K562 (cell line): ENCODE measurements around the gene RBM15. TPM values are rescaled to one million over a fixed set of nuclear protein-coding genes. Genes with fewer than 3 reads are reported as not detected.

Experiments used
- ATAC-seq: fragments of 200-7000 bp; cut with Tn5 transposase; 3 replicates; pipeline ENCODE4 v1.9.1; 2020; ENCODE audit warnings: moderate library complexity
- BruUV-seq: library from RNA; stranded (reverse); fragments of 400-500 nt; replicated peaks from 2 replicates; lab custom pipeline; 2021; lab: Mats Ljungman, UMichigan
- CTCF ChIA-PET: fragments of 300-600 bp; formaldehyde crosslinking; extraction: SDS; loops from one replicate; lab custom pipeline; 2021; ENCODE audit warnings: low intra/inter-chr PET ratio; lab: Yijun Ruan, JAX
- POLR2A ChIA-PET: fragments of 300-600, 350-650 bp; sonication (Branson Sonifier 250); formaldehyde crosslinking; extraction: SDS; loops from one replicate; lab custom pipeline; 2021; ENCODE audit warnings: antibody characterized with exemption, inconsistent platforms; lab: Yijun Ruan, JAX
- DNase-seq, 4 experiments: peaks; one replicate each; pipeline versions ENCODE4 v3.0.0 to v3.0.0-alpha.2; 2011 to 2018; ENCODE audit warnings: low spot score in 3 of 4, mixed read lengths in 3 of 4; ENCODE audit errors: extremely low read depth in 1 of 4
- FAIRE-seq: peaks from 2 replicates; lab custom pipeline; 2011; peaks lifted over from hg19 to GRCh38; lab: Jason Lieb, UNC
- H2AFZ ChIP-seq: 2 replicates; pipeline ENCODE4 v1.6.0; 2011; ENCODE audit warnings: low read depth, low read length, control low read depth, inconsistent platforms
- H3K27ac ChIP-seq: fragments of 200-600 bp; 3 replicates; pipeline ENCODE4 v1.8.0; 2011; ENCODE audit warnings: low read depth, mild to moderate bottlenecking, control low read depth, inconsistent platforms, low read length, moderate library complexity, mixed read lengths; ENCODE audit errors: extremely low read depth
- H3K27me3 ChIP-seq, 2 experiments: fragments of 300-600 bp in 1 of 2; 2 replicates in 1 of 2; 3 replicates in 1 of 2; pipeline versions ENCODE4 v1.6.0 to v1.8.0; 2011; ENCODE audit warnings: inconsistent platforms in 2 of 2, low read length in 2 of 2, mild to moderate bottlenecking in 1 of 2, mixed read lengths in 1 of 2, moderate library complexity in 1 of 2; ENCODE audit not compliant: control insufficient read depth in 2 of 2, insufficient read depth in 2 of 2
- H3K36me3 ChIP-seq: fragments of 300-600 bp; 3 replicates; pipeline ENCODE4 v1.8.0; 2011; ENCODE audit warnings: mild to moderate bottlenecking, low read length, inconsistent platforms; ENCODE audit not compliant: control insufficient read depth, insufficient read depth
- H3K4me1 ChIP-seq, 2 experiments: fragments of 200-600 bp in 1 of 2; replicated peaks in 1 of 2; 2 replicates in 1 of 2; 3 replicates in 1 of 2; pipeline versions ENCODE4 v1.5.1 to v1.8.0; 2011; ENCODE audit warnings: inconsistent platforms in 2 of 2, low read length in 2 of 2, mild to moderate bottlenecking in 1 of 2, mixed read lengths in 1 of 2, moderate library complexity in 1 of 2; ENCODE audit not compliant: control insufficient read depth in 2 of 2, insufficient read depth in 2 of 2
- H3K4me2 ChIP-seq: 2 replicates; pipeline ENCODE4 v1.6.1; 2011; ENCODE audit warnings: low read length, control low read depth, inconsistent platforms, mixed read lengths; ENCODE audit not compliant: insufficient read depth
- H3K4me3 ChIP-seq: fragments of 200-600 bp; sonication (generic), shearing (Covaris generic); 2 replicates; pipeline ENCODE4 v1.5.1; 2016; ENCODE audit warnings: control low read depth, inconsistent platforms
- H3K79me2 ChIP-seq: fragments of 200-600 bp; 3 replicates; pipeline ENCODE4 v1.8.0; 2011; ENCODE audit warnings: low read length, inconsistent platforms; ENCODE audit not compliant: control insufficient read depth, insufficient read depth
- H3K9ac ChIP-seq, 2 experiments: 2 replicates each; pipeline versions ENCODE4 v1.6.0 to v1.6.1; 2011; ENCODE audit warnings: low read depth in 2 of 2, low read length in 2 of 2, control low read depth in 1 of 2, inconsistent platforms in 1 of 2, mild to moderate bottlenecking in 1 of 2, mixed read lengths in 1 of 2; ENCODE audit not compliant: insufficient read depth in 1 of 2
- H3K9me1 ChIP-seq: one replicate; pipeline ENCODE4 v1.6.0; 2011; ENCODE audit warnings: inconsistent platforms, mild to moderate bottlenecking, low read length, moderate library complexity; ENCODE audit not compliant: control insufficient read depth, insufficient read depth
- H3K9me3 ChIP-seq: replicated peaks from 2 replicates; pipeline ENCODE4 v1.5.1; 2011; ENCODE audit warnings: low read depth, low read length, inconsistent platforms; ENCODE audit not compliant: control insufficient read depth, insufficient read depth
- H4K20me1 ChIP-seq: replicated peaks from 2 replicates; pipeline ENCODE4 v1.6.1; 2011; ENCODE audit warnings: low read length, inconsistent platforms, mixed read lengths; ENCODE audit not compliant: control insufficient read depth, insufficient read depth
- CBFA2T2 ChIP-seq: fragments of 450-650 bp; conservative IDR thresholded peaks from 2 replicates; pipeline ENCODE4 v1.6.1; 2017; ENCODE audit warnings: mild to moderate bottlenecking
- PTBP1 ChIP-seq: fragments of 200-400 bp; formaldehyde crosslinking; IDR thresholded peaks from 2 replicates; pipeline ENCODE4 v1.6.1; 2017; ENCODE audit warnings: low read depth, low read length
- RAD51 ChIP-seq: fragments of 450-650 bp; IDR thresholded peaks from 2 replicates; pipeline ENCODE4 v1.7.1; 2016; ENCODE audit warnings: low read depth, mild to moderate bottlenecking, borderline replicate concordance
- TOE1 ChIP-seq, 2 experiments: fragments of 450-650 bp in 1 of 2; sonication (generic) in 1 of 2; formaldehyde crosslinking in 1 of 2; IDR thresholded peaks; 2 replicates each; pipeline versions ENCODE4 v1.7.1 to v1.8.0; 2016 to 2022; ENCODE audit warnings: borderline replicate concordance in 2 of 2, mild to moderate bottlenecking in 2 of 2, antibody characterized with exemption in 1 of 2, inconsistent platforms in 1 of 2, low read depth in 1 of 2, missing genetic modification reagents in 1 of 2, moderate library complexity in 1 of 2
- WGBS: fragments of 100-300 bp; shearing (Covaris generic); methylation state at CpG from one replicate; pipeline ENCODE4 v1.1.6; 2016; ENCODE audit warnings: low coverage, mixed read lengths; ENCODE audit not compliant: insufficient coverage; ENCODE audit errors: missing lambda C conversion rate; 5-methylcytosine and 5-hydroxymethylcytosine counted together
- in situ Hi-C: fragments of 300-500 bp; cut with MboI; formaldehyde crosslinking; loops from 4 replicates; pipeline ENCODE4 v1.15.0; 2018; ENCODE audit warnings: inconsistent platforms, mixed read lengths
- intact Hi-C: fragments of 100-400 bp; cut with micrococcal nuclease; formaldehyde crosslinking; loops from 2 replicates; pipeline ENCODE4 v1.14.2; 2022
- polyA plus RNA-seq, 8 experiments: library from polyadenylated mRNA; depleted of rRNA in 4 of 8; stranded (reverse) in 5 of 8; unstranded in 3 of 8; fragments of >200 nt; fragmentation: Nextera tagmentation in 2 of 8; fragmentation: Illumina TruSeq in 1 of 8; extraction: Ambion mirVana in 2 of 8; extraction: Trizol in 1 of 8; gene quantifications; 2 replicates each; pipeline versions ENCODE4 v1.2.1 to v1.2.3, GENCODE V29; 2011 to 2014; ENCODE audit warnings: inconsistent platforms in 1 of 8, missing spikeins in 1 of 8
- total RNA-seq, 7 experiments: library from RNA; depleted of rRNA in 6 of 7; stranded (reverse); fragments of >200 nt in 6 of 7; fragmentation: Illumina TruSeq in 2 of 7; extraction: Trizol in 2 of 7; gene quantifications; 2 replicates each; pipeline versions ENCODE4 v1.2.1 to v1.2.3, GENCODE V29; 2011 to 2021; ENCODE audit warnings: low replicate concordance in 1 of 7
- TF ChIP-seq, protein P1 (sequence below): sonication (generic); formaldehyde crosslinking; IDR thresholded peaks from 2 replicates; pipeline ENCODE4 v1.8.0; 2022; ENCODE audit warnings: missing genetic modification reagents, mild to moderate bottlenecking, moderate library complexity, borderline replicate concordance
- TF ChIP-seq, protein P2 (sequence below): fragments of 450-650 bp; formaldehyde crosslinking; IDR thresholded peaks from 2 replicates; pipeline ENCODE4 v1.4.0; 2020; ENCODE audit warnings: mild to moderate bottlenecking, mixed read lengths

Gene RBM15
- total and polyA plus RNA-seq, 9 of the 15 experiments (the other 6 are each of a cell fraction or from before 2014, with no cell fraction given): 2.4 to 63.4 (median 28.2) TPM

DNA sequence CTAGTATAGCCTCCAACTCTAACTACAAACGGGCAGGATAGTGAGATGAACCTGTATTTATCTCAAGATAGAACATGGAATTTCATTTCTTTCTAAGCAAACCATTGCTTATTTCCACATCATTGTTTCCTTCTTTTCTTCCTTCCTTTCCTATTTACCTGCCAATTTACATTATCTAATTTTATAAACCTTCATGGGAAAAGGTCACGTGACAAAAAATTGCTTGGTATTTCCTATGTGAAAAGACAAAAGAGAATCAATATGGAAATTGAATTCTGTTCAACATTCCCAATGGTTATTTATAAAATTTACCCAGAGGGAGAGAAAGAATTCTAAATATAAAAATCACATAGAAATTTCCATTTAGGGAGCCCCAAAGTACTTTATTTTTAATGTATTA, 22.4 kb upstream of the RBM15 start:
- ChIA-PET POLR2A (interaction anchor here (1.2 to 3.5 kb wide), 2 partner anchors 11 to 22 kb away, joined by 4 to 20 read pairs; partner anchors contain the start of gene RBM15), CTCF (no interaction called here)
- Histone ChIP-seq H3K9me3 (no peaks in the 10 kb centered on the region), H4K20me1 (0 out of 2 replicates have a peak, but pooled peaks cover 6% of the 10 kb centered on the region), H3K9me1 (no peaks in the 10 kb centered on the region), H3K79me2 (no peaks in the 10 kb centered on the region), H3K27ac (no peak overlapping the region), H2AFZ (no peak overlapping the region), H3K27me3 (no peaks in the 10 kb centered on the region; a peak in 1 of 5 replicates), H3K36me3 (no peaks in the 10 kb centered on the region), H3K4me2 (no peak overlapping the region), H3K9ac (no peak overlapping the region), H3K4me3 (no peak overlapping the region)
- in situ Hi-C loops (no loop called here), intact Hi-C loops (loop anchor here (5.0 kb wide), 1 partner anchor 141 kb away; no protein-coding TSS in a partner anchor)
- WGBS: 21% methylated on average over 2 of the region's 2 CpGs
- BruUV-seq: no TSS peak
- no peak for FAIRE-seq
- ATAC-seq: no peak
- no peak for DNase-seq
- TF ChIP-seq TOE1 (IDR thresholded peaks at IDR 0.05; ENCODE audit: borderline replicate concordance) (peak; percentile 61; the same call in 1 of the 2 replicates), TOE1 (CRISPR knock-in tag; IDR thresholded peaks at IDR 0.05; ENCODE audit: borderline replicate concordance, low read depth) (no peak), RAD51 (peak; percentile 81), CBFA2T2 (peak; percentile 42), PTBP1 (no peak)
- TF ChIP-seq, protein P1, sequence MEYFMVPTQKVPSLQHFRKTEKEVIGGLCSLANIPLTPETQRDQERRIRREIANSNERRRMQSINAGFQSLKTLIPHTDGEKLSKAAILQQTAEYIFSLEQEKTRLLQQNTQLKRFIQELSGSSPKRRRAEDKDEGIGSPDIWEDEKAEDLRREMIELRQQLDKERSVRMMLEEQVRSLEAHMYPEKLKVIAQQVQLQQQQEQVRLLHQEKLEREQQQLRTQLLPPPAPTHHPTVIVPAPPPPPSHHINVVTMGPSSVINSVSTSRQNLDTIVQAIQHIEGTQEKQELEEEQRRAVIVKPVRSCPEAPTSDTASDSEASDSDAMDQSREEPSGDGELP (CRISPR knock-in tag): no peak
- TF ChIP-seq, protein P2, sequence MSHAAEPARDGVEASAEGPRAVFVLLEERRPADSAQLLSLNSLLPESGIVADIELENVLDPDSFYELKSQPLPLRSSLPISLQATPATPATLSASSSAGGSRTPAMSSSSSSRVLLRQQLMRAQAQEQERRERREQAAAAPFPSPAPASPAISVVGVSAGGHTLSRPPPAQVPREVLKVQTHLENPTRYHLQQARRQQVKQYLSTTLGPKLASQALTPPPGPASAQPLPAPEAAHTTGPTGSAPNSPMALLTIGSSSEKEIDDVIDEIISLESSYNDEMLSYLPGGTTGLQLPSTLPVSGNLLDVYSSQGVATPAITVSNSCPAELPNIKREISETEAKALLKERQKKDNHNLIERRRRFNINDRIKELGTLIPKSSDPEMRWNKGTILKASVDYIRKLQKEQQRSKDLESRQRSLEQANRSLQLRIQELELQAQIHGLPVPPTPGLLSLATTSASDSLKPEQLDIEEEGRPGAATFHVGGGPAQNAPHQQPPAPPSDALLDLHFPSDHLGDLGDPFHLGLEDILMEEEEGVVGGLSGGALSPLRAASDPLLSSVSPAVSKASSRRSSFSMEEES: peak; percentile 80
- TF ChIP-seq, all 486 proteins: peak for 4
- no peaks in the 10 kb centered on the region for H3K4me1 ChIP-seq
